T47D (cell line): Measurements from ENCODE around the gene RBFOX1.
A peak's percentile ranks its signal among the peaks of the same experiment; 100 is the strongest.
"Not testable (repeated sequence)": the region's sequence is repeated elsewhere in the genome, so short reads cannot be mapped to it uniquely, and the experiment has no call there.

Experiments used
- DNase-seq, 2 experiments: peaks; one replicate each; pipeline versions ENCODE4 v3.0.0 to v3.0.0-alpha.2; 2011 to 2012; ENCODE audit warnings: low read depth in 1 of 2, low spot score in 1 of 2
- JUND ChIP-seq: IDR thresholded peaks from 2 replicates; pipeline ENCODE4 v1.6.1; 2012; ENCODE audit warnings: low read depth
- in situ Hi-C: cut with HindIII; loops from 2 replicates; pipeline ENCODE4 v1.10.0; 2016; ENCODE audit warnings: low sequenced_read_pairs, low pct_unique_long_range_greater_than_20kb

Gene RBFOX1

DNA sequence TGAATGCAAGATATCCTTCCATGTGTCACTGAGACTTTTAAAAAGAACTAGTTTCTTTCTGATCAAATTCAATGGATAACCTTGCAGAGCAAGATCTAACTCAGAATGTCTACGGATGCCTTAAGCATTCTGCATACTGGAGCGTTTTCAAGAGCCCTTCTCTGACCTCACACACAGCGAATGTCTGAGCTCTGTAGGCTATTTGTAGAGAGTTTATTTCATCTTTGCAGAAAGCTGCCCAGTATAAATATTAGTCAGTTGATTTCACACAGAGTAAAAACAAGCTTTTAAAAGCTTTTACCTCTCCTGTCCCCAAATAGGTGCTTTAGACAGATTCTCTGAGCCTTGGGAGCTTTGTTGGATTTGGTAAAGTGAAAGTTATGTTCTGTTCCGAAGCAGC, 165.0 kb downstream of the RBFOX1 start:
- no peak for TF ChIP-seq JUND
- DNase-seq, result no peak
- in situ Hi-C loops, result no loop called here

DNA sequence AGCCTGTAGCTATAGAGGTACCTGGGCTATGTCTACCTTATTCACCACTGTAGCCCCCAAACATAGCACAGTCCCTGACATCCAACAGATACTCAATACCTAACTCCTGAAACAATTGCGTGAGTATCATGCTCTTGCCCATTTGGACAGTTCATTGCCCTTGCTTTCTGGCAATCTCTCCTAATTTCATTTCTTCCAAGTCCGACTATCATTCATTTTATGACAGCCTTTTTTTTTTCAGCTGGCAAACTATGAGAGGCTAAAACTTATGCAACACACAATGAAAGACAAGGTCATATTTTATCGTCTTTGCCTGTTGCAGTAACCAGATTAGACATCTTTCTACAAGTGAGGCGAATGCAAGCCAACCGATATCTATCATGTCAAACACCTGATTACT, 169.2 kb downstream of the RBFOX1 start:
- no peak for DNase-seq
- TF ChIP-seq JUND, result no peak
- in situ Hi-C loops, result no loop called here

DNA sequence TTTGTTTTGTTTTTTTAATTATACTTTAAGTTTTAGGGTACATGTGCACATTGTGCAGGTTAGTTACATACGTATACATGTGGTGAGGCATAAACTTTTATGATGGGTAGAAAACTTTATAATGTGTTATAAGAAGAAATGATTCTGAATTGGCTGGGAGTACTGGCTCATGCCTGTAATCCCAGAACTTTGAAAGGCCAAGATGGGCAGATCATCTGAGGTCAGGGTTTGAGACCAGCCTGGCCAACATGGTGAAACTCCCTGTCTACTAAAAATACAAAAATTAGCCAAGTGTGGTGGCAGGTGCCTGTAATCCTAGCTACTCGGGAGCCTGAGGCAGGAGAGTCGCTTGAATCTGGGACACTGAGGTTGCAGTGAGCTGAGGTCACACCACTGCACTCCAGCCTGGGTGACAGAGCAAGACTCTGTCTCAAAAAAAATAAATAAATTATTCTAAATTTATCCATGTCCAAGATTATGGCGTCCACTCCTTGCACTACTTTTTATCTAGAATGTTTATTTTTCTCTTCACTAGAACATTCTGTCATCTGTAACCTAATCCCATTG, 170.0 kb downstream of the RBFOX1 start:
- DNase-seq, in situ Hi-C loops: not testable (repeated sequence)

DNA sequence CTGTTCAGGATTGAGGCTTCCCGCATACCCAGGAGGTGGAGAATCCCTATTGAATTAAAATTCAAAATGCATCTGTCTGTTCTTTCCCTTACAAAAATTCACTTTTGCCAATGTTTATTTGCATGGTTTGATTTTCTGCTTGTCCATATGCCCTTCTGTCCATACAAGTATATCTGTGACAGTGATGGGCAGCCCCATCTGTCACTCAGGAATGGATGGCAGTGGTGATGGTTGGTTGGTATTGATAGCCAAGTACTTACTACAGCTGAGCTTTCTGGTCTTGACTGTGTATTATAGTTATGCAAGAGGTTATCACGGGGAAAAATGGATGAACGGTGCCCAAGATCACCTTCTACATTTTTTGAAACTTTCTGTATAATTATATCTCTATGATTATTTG, 171.0 kb downstream of the RBFOX1 start:
- no peak for DNase-seq
- in situ Hi-C loops, result no loop called here
- TF ChIP-seq JUND, result no peak

DNA sequence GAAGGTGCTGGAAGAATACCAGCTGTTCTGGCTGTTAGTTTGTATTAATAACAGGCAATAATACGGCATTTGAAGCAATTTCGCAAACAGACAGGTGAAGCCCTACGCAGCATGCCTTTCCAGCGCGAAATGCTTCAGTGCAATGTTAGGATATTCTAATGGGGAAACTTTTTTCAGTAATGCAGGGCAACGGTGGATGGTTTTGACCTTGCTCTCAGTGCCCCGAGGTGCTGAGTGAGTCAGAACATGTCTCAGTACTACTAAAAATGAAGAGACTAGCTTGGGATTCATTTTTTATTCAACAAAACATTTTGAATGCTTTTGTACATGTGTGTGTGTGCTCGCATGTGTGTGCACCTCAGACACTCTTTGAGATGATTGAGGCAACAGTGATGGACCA, 172.2 kb downstream of the RBFOX1 start:
- in situ Hi-C loops, result no loop called here
- no peak for TF ChIP-seq JUND
- DNase-seq, result no peak

DNA sequence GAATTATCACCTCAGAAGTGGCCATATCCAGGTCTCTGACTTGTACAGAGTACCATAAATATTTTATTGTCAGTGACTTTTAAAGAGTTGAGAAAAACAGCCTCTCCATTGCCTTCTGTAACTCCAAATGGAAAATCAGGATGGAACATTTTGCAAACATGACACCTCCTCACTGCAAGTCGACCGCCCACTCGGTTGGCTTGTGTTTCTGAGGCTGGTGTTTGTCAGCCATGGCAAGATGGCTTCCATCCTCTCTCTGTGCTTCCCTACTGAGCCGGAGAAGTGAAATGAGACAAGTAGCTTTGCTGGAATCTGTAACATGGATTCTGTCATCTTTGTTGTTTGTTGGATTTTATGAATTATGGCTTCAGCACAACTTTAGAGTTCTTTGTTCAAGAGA, 172.8 kb downstream of the RBFOX1 start:
- DNase-seq, result no peak
- in situ Hi-C loops, result no loop called here
- no peak for TF ChIP-seq JUND

DNA sequence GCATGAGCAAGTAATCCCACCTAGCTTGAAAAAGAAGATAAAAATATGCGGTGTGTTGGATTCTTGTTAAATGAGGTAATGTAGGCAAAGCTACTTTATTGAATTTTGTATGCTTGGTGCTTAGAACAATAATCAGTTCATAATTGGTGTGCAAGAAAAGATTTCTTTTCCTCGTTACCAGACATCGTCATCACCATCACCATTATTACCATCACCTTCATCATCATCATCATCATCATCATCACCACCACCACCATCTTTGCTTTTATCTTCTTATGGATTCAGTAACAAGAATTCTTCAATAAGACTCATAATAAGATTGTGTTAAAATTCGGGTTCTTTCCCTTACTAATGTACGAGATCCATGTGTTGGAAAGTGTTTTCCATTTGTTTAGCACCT, 173.7 kb downstream of the RBFOX1 start:
- no peak for TF ChIP-seq JUND
- in situ Hi-C loops, result no loop called here
- no peak for DNase-seq

DNA sequence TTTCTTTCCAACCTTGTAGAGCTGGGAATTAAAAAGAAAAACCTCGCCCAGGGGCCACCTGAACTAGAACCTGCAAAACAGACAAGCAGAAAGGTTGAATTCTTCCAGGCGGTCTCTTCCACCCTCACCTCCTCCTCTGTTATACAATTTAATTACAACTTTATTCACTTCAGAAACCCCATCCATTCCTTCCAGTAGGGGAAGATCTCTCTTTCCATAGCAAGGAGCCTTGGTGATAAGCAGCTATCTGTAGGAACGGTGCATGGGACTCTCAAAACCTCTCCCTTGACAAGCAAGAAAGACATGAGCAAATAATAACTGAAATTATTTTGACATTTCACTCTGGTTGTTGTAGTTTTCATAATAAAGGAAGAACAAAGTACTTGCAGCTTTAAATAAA, 176.0 kb downstream of the RBFOX1 start:
- DNase-seq, result no peak
- in situ Hi-C loops, result no loop called here
- no peak for TF ChIP-seq JUND

DNA sequence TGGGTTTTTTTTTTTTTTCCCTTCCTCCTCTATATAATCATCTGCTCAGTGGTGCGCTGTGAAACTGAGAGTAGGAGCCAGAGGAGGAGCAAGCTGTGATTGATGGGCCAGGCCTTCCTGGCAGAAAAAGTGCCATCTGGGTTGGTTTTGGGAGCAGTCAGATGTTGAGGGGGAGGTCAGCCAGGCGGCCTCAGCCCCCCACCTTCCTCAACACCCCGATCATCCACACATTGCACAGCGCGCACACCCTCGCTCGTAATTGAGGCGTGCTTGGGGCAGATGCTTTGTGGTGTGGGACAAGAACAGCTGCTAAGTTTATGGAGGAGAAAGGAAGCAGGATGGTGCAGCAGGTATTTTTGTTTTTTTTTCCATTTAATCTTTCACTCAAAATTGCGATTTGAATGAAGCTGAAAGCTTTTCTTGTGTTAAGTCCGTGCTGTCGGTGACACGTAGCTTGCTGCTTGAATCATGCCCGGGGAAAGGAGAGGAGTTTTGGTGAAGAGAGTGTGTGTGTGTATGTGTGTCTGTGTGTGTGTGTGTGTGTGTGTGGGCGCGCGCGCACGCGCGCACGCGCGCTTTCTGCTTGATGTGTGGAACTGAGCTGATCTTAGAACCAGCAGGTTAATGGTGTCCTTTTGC, 177.4 kb downstream of the RBFOX1 start:
- TF ChIP-seq JUND, result no peak
- in situ Hi-C loops, result no loop called here
- no peak for DNase-seq

DNA sequence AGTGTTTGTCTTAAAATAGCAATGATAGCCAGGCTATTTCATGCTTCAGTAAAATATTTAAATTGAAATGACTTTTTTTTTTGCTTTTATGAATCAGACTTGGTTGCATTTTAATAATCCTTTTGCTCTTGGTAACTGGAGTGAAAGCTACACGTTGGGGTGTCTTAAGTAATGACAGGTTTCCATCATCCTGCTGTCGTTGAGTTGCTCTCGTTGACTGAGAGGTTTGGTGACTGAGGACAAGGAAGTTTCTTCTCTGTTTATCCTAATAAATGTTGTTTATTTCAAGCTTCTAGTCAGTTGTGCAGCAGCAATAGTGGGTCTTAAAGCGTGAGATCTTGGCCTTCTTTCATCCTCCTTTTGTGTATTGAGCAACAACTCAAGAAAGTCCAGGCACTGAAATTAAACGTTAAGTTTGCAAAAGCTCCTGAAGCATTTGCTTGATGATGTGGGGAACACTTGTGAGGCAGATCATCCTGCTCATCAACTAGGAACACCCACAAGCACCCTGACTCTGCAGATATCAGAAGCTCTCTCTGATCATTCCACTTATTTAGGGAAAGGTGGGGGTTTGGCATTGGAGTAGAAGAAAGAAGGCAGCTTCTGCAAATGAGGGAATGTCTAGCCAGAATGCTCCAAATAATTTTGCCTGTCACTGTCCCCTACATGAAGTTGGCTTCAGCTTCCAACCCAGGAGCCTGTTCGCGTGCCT, 179.1 kb downstream of the RBFOX1 start:
- TF ChIP-seq JUND, result no peak
- in situ Hi-C loops, result no loop called here
- DNase-seq, result no peak

DNA sequence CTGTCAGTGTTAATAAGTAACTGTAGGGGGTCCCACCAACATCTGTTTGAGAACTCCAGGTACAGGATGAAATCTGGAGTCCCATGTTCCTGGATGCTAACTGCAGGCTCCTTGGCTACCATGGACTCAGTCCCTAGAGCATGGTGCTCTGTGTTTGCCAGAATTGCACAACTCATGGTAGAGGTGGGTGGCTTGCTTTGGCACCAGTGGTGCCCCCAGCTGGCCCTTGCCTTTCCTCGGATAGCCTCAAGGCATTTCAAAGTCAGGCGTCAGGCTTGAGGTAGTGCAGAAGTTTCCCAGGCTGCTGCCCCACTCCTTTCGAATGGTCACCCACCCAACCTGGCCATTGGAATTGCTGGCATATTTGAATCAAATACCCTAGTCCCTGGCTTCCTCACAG, 179.9 kb downstream of the RBFOX1 start:
- in situ Hi-C loops, result no loop called here
- no peak for DNase-seq
- TF ChIP-seq JUND, result no peak

DNA sequence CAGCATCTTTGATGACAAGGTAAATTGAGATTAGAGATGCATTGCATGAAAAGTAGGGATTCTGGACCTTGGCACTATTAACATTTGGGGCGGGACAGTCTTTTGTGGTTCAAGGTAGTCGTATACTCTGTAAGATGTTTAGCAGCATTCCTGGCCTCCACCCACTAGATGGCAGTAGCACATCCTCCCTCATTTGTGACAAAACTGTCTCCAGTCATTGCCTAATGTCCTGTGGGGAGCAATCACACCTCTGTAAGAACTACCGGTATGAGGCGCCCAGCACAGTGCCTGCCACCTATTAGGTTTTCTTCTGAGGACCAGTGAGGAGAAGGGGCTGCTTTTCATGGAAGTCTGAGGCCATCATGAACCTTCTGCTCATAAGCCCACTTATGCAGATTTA, 180.8 kb downstream of the RBFOX1 start:
- peak in 1 of 2 experiments; percentile 18 for DNase-seq
- in situ Hi-C loops, result no loop called here
- TF ChIP-seq JUND, result no peak

DNA sequence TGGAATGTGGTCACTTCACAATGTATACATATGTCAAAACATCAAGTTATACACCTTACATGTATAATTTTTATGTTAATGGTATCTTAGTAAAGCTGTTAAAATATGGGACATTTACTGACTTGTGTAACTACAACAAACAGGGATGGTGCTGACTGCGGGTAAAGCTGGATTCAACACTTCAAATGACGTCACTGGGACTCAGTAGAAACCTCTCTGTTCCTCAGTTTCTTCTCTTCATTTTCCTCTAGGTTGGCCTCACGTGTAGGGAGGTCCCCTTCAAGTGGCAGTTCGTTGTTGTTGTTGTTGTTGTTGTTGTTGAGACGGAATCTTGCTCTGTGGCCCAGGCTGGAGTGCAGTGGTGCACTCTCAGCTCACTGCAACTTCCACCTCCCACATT, 182.9 kb downstream of the RBFOX1 start:
- no peak for DNase-seq
- TF ChIP-seq JUND, result no peak
- in situ Hi-C loops, result no loop called here
